ENCODE data around the gene NKX1-2.
A peak's percentile ranks its signal among the peaks of the same experiment; 100 is the strongest.
"Not testable (repeated sequence)": the region's sequence is repeated elsewhere in the genome, so short reads cannot be mapped to it uniquely, and the experiment has no call there.

The NKX1-2 gene

DNA sequence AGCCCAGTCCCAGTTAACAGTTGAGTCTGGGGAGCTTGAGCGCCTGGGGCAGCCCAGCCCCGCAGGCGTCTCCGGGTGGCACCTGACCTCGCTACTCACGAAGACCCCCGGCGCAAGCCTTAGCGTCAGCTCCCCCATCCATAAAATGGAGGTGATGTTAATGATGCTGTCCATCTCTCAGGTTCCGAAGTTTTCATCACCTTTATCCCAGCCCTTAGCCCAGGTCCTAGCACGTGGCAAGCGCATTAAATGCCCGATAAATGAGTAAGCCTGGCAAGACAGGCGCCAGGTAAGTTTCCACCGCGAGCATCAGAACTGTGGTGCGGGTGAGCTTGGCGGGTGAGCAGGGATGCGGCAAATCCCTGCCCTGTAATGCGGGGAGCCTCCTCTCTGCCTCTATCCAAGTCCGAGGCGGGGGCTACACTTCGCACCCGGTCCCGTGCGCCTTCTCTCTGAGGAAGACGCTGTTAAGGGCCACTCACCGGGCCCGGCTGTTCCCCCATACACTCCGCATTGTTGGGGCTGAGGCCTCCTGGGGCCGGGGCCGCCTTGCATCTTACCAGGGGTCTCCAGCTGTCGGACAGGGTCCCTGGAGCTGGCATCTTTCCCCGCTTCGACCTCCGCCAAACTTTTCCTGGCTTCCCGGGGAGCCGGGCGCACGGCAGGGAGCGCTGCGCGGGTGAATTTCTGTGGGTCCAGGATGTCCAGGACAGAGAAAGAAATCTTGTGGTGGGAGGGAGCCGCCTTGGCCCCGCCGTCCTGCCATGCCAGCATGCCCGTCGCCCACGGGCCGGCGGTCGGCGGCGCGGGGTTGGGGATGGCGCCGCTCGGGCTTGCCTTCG, 444 bp downstream of the NKX1-2 start:
- DNase-seq, result no peak

DNA sequence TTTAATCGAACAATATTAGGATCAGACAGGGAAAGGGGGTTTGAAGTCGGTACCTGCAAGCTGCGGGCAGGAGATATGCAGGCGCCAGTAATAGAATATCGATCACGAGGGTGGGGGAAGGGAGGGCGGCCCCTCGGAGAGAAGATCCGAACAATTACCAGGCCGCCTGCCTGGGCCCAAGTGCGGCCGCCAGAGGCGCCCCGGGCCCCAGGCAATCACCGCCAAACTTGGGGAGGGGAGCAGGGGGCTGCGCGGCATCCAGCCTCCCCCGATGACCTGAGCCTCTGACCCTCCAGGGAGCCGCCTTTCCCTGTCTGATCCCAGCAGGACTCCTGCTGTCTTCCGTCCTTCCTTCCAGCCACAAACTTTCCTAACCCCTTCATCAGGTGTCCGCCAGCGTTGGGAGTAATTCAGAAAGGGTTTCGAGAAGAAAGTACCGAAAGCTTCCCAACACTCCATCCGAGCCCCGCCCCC, 1.1 kb downstream of the NKX1-2 start:
- no peak for DNase-seq

DNA sequence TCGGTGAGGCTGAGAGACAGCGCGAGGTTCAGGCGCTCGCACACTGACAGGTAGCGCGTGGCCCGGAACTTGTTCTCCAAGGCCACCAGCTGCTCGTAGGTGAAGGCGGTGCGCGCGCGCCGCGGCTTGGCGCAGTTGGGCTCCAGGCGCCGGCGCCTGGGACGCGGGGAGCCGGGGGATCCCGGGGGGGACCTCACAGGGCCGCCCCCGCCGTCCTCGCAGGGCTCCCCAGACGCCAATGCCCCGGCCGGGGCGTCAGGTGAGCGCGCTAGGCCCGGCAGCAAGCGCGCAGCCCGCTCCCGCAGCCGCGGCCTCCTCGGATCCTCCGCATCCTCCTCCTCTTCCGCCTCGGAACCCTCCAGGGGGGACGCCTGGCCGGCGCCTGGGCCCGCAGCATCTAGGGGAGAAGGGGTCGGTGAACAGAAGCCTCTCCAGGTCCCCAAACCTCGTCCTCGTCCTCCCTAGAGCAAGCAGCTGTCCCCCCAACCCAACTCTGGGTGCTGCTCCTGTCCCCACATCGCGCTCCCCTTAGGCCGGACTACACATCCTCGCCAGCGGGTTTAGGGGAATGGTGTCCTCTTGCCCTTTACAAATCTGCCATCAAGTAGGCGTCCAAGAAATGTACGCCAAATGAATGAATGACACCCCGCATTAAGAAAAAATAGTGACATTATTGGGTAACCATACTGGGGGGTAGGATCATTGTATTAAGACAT, 1.9 kb downstream of the NKX1-2 start:
- no peak for DNase-seq

- no peak for DNase-seq
These were observed 2.7 kb downstream of the NKX1-2 start for GRCh38 chr10:124446830-124447750.

- not testable (repeated sequence) for DNase-seq
These were observed 8.1 kb downstream of the NKX1-2 start for GRCh38 chr10:124441694-124442093.

DNA sequence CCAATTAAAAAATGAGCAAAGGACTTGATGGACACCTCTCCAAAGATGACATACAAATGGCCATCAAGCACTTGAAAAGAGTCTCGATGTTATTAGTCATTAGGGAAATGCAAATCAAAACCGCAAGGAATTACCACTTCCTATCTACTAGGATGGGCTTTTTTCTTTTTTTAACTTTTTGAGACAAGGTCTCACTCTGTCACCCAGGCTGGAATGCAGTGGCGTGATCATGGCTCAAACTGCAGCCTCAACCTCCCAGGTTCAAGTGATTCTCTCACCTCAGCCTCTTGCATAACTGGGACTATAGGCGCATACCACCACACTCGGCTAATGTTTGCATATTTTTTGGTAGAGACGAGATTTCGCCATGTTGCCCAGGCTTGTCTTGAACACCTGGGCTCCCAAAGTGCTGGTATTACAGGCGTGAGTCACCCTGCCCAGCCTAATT, 13.6 kb downstream of the NKX1-2 start:
- no peak for DNase-seq

GRCh38 chr10:124435683-124436082, 14.2 kb downstream of the NKX1-2 start:
- not testable (repeated sequence) for DNase-seq

- no peak for DNase-seq
These were observed 16.4 kb downstream of the NKX1-2 start for GRCh38 chr10:124433461-124433860.

GRCh38 chr10:124430077-124430476, 19.8 kb downstream of the NKX1-2 start:
- DNase-seq, result no peak

DNA sequence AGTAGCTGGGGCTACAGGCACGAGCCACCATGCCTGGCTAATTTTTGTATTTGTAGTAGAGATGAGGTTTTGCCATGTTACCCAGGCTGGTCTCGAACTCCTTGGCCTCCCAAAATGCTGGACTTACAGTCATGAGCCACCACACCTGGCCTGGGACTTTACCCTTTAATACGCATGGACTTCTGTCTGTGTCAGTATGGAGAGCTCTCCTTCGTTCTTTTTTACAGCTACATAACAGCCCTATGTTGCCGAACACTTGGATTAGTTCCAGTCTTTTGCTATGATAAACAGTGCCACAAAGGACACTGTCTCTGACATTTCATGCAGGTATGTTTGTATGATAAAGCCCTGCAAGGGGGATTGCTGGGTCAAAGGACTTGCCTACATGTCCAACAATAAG, 20.3 kb downstream of the NKX1-2 start:
- no peak for DNase-seq

DNA sequence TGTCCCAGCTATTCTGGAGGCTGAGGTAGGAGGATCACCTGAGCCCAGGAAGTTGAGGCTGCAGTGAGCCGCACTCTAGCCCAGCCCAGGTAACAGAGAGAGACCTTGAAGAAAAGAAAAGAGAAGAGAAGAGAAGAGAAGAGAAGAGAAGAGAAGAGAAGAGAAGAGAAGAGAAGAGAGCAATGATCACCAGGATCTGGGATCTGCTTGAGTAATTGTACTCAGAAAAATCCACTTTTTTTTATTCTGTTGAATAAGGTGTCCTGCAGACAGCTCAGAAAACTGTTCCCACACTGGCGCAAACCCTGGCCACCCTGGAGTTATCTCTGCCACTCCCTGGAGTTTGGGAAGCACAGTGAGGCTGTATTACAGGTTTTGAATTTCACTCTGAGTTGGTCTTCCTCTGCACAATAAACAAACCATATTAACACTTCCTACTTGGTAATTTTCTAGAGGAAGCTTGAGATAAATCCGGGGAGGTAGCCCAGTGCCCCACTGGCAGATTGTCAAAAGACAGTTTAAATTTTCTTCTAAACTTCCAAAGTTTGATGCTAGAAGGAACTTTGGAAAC, 21.5 kb downstream of the NKX1-2 start:
- no peak for DNase-seq

GRCh38 chr10:124425227-124425962, 24.4 kb downstream of the NKX1-2 start:
- DNase-seq, result no peak

DNA sequence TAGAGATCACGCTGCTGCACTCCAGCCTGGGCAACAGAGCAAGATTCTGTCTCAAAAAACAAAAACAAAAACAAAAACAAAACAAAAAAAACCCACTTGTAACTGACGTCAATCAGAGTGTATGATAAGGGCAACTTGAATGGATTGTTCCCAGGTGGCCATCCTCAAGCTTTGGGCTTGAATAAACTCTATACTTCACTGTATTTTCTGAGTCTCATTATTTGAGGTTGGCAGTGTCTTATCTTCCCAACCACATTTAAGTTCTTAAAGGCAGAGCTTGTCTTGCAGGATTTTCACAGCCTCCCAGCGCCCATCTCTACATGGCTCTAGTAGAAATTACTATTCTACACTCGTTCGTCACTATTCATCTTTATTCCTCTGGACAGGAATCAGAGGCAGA, 26.0 kb downstream of the NKX1-2 start:
- DNase-seq, result no peak

- DNase-seq, result no peak
These were observed 27.1 kb downstream of the NKX1-2 start for GRCh38 chr10:124422742-124423141.

DNA sequence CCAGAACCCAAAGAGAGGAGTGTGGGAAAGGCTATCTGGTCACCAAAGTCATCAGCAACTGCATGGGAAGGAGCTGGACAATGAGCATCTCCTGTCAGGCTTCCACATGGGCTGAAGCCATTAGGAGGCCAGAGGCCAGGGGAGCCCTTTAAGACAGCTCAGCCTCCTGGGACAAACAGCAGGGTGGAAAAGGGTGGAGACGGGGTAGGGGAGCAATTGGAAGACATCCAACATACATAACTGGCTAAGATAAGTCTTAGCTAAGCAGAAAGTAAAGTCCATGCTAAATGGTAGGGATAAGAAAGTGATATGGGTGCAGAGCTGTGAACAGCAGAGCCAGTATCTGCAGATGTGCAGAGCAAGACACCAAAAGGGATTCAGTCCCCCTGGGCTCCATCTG, 29.6 kb downstream of the NKX1-2 start:
- DNase-seq, result no peak

GRCh38 chr10:124419635-124420034, 30.2 kb downstream of the NKX1-2 start:
- DNase-seq, result no peak

DNA sequence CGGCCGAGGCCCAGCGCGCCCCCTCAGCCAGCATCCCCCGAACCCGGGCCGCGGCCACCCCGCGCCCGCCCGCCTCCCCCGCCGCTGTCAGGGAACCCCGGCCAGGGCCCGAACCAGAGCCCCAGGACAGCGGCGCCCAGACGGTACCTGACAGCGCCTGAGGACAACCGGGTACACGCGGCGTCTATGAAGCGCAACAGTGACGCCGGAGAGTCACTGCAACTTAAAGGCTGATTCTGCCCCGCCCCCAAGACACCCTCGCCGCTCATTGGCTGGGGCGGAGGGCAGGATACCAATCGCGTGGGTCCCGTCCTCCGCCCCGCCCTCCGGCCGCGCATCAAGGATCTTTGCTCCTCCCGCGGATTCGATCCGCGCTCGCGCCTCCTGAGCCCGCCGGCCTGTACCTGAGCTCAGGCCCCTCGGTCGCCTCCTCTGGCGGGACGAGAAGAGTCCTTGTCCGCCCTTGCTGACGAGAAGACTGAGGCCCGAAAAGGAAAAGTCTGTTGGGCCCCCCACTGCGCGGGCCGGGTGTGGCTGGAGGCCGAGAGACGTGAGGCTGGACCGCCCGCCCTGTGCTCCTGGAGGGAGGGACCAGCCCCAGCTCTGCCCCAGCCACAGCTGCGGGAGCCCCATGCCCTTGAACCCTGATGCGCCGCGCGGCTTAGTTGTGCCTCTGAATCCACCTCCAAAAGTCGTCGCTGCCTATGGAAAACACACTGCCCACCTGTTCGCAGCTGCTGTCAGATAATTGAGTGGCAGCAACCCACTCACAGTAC, 30.9 kb downstream of the NKX1-2 start, which contains the start of gene OAT:
Gene OAT, minus strand, starts transcription at position 198 of the 776 bp plus-strand sequence. CDS start 6,752 bp downstream, outside the sequence.
- peak; percentile 87 for DNase-seq

GRCh38 chr10:124417895-124418725, 31.7 kb downstream of the NKX1-2 start:
- DNase-seq, result no peak

GRCh38 chr10:124416733-124417132, 33.1 kb downstream of the NKX1-2 start:
- no peak for DNase-seq

DNA sequence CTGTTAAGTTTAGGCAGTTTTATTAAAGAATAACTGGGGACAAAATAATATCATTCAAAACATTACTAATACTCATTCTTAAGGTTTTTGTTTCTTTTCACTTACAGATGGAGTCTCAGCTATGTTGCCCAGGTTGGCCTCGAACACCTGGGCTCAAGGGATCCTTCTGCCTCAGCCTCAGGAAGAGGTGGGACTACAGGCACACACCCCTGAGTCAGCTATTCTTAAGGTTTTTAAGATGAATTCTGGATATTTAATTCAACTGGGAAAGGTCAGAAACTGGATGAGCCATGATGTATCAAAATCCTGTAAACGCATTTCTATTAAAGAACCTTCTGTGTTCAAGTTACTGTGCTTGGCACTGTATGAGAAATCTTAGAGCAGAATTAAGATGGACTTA, 34.6 kb downstream of the NKX1-2 start:
- no peak for DNase-seq

Data from NCI-H748 treated with DMSO at 0.1 percent for 48 hours (cell line).